Midbrain (tissue), 1 donor: ENCODE measurements around the gene PTPRN2.

Experiments used
- DNase-seq: peaks from one replicate; lab custom pipeline; 2025; lab: John Stamatoyannopoulos, UW

The PTPRN2 gene

DNA sequence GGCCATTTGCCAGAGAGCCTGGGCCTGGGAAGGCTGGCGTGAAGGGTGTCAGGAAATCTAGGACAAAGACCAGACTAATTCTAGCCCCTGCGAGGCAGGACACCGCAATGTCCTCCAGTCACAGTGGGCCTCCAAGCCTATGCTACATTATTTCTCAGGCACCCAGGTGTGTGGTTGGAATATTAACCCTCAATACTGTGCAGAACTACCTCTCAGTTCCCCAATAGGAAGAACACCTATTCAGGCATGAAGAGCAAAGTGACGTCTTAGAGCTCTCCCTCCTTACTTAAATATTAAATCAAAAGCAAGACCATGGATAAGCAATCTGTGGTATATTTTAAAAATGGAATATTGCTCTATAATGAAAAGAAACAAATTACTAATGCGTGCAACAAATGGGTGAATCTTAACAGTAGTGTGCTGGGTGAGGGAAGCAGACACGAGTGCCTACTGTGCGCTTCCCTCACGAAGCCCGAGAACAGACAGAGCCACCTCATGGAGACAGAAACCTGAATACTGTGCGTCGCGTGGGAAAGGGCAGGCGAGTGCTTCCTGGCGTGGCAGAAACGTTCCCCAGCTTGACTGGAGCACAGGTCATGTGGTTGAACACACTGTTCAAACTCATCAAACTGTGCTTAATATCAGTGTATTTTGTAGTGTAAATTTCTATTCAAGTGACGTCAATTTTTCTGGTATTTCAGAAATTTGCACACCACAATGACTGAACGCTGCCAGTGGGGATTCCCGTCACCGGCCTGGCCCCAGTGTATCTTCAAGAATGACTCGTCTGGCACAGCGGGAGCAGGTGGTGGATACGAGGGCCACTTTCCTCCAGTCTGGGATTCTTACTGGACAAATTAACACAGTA, 15.5 kb upstream of the PTPRN2 start:
- no peak for DNase-seq

DNA sequence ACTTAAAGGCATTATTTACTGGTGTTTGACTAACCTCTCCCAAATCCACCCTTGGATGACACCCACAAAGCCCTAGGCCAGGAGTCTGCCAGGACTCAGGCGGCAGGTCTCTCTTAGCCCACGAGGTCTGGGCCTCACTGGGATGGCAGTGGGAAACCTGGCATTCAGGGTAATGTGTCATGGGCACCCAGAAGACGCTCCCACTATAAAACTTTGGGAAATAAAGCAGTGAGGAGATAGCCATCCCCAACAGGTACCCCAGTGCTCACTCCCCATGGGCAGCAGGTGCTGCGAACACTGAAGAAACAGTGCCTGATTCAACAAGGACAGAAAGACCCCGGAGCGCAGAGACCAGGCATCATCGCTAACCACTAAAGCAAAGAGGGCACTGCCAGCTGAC, 14.4 kb upstream of the PTPRN2 start:
- DNase-seq: no peak

DNA sequence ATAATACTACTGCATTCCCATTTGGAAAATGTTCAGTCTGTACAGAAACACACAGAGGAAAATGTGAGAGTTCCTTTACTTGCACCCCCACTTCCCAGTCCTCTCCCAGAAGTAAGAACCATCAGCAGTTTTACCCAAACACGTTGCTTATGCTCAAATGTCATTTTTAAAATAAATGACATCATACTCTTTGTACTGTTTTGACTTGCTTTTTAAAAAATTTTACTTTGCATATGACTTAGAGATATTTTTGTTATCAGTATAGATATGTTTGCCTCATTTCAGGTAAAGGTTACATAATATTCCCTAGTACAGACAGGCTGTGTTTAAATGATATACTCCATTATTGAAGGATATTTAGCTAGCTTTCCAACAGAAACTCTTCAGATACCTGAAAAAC, 13.5 kb upstream of the PTPRN2 start:
- DNase-seq: no peak

DNA sequence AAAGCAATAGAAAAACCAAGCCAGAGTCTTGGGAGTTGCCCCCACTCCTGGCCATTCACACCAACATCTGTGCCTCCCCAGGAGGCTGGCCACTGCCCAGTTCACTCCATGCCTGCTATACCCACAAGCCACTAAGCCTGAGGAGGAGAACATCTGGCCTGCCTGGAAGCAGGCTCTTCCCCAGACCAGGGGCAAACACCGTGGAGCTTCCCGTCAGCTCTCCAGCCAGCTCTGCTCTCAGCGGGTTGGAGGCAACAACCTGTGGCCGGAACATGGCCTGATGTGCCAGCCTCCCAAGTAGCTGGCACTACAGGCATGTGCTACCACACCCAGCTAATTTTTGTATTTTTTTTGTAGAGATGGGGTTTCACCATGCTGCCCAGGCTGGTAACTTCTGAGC, 9.1 kb upstream of the PTPRN2 start:
- DNase-seq: no peak

DNA sequence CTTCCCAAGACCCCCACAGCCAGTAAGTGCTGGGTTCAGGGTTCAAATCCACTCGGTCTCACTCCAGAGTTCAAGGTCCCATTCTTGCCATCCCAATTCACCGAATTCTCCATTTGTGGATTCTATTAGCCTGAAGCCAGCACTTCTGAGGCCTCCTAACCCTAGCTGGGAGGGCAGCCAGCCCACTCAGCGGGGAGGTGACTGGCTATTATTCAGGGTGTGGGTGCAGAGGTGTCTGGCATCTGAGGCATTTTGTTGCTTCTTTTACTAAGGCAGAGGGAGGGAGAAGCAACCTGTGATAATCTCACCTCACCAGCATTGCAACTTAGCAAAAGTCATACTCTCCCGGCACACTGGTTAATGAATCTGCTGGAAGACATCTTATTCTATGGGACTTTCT, 8.7 kb upstream of the PTPRN2 start:
- no peak for DNase-seq

DNA sequence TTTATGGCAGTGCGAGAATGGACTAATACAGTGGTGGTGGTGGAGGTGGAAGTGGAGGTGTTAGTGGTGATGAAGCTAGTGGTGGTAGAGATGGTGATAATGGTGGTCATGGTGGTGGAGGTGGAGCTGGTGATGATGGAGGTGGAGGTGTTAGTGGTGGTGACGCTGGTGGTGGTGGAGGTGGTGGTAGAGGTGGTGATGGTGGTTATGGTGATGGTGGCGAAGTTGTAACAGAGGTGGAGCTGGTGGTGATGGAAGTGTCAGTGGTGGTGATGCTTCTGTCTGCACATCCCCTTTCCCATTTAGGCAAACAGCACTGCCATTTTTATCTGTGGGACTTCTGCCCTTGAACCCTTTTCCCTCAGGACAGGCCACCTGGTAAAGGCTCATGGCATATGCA, 7.4 kb upstream of the PTPRN2 start:
- no peak for DNase-seq

DNA sequence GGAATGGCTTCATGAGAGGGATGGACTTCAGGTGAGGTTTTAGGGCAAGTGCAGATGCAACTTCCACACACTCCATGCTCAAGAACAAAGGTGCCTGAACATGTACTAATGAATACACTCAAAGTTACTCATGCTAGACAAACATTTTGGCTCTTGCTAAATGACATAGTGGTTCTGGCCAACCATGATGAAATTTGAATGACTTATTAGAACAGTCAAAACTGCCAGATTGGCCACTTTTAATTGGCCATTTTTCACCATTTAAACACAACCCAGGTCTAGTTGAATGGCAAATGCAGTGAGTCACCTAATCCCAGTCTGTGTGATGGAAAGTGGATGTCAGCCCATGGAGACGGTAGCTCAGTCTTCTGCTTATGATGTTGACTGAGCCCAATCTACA, 4.9 kb upstream of the PTPRN2 start:
- DNase-seq: no peak

DNA sequence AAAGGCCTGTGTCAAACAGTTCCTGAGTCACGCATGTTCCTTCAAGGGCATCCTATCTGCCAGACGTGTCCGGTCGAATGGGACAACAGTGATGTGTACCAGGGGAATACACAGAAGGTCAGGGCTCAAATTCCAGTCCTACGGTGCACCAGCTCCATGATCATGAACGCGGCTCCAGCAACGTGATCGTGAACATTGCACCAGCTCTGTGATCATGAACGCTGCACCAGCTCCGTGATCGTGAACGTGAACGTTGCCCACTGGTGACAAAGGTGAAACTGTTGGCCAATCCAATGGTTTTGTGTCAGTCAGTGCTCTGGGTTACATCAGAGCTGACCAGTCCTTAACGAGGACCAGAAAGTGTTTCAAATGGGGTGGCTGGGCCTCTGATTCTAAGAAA, 4.3 kb upstream of the PTPRN2 start:
- no peak for DNase-seq

DNA sequence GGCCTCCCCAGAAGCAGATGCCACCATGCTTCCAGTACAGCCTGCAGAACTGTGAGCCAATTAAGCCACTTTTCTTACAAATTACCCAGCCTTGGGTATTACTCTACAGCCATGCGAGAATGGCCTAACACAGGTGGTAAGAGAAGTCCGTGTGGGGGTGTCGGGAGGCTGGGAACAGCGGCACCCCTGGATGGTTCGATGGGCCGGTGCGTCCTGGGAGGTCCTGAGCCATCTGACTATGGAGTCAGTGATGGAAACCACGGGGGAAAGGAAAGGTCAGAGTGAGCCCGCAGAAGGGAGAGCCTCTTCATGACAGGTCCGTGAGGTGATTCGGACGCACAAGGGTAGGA, 2.5 kb upstream of the PTPRN2 start:
- no peak for DNase-seq

DNA sequence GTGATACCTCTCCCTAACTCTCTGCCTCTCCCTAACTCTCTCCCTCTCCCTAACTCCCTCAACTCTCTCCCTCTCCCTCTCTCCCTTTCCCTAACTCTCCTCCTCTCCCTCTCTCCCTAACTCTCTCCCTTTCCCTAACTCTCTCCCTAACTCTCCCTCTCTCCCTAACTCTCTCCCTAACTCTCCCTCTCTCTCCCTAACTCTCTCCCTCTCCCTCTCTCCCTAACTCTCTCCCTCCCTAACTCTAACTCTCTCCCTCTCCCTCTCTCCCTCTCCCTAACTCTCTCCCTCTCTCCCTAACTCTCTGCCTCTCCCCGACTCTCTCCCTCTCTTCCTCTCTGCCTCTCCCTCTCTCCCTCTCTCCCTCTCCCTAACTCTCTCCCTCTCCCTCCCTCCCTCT, 2.0 kb upstream of the PTPRN2 start:
- DNase-seq: no peak

DNA sequence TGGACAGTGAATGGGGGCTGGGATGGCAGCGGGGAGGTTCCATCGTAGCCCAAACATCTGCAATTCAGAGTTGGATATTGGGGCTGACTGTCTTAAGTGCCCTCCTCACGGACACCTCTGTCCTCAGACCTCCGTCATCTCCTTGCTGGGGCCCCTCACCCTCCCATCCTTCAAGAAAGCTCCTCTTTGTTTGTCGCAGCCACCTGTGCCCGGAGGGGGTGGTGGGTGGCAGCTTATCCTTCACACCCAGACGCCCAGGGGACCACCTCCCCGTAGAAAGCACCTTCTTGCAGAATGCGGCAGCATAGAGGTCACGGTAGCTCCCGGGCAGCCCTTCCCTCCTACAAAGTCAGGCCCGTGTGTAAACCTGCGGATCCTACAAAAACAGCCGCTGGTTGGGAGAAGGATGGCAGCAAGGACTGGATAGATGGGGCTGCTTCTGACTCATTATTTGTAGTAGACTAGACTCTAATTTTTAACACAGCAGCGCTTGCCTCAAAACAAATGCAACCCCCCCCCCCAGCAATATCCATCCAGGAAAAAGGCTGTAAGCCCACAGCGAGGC, 1.3 kb upstream of the PTPRN2 start:
- no peak for DNase-seq

DNA sequence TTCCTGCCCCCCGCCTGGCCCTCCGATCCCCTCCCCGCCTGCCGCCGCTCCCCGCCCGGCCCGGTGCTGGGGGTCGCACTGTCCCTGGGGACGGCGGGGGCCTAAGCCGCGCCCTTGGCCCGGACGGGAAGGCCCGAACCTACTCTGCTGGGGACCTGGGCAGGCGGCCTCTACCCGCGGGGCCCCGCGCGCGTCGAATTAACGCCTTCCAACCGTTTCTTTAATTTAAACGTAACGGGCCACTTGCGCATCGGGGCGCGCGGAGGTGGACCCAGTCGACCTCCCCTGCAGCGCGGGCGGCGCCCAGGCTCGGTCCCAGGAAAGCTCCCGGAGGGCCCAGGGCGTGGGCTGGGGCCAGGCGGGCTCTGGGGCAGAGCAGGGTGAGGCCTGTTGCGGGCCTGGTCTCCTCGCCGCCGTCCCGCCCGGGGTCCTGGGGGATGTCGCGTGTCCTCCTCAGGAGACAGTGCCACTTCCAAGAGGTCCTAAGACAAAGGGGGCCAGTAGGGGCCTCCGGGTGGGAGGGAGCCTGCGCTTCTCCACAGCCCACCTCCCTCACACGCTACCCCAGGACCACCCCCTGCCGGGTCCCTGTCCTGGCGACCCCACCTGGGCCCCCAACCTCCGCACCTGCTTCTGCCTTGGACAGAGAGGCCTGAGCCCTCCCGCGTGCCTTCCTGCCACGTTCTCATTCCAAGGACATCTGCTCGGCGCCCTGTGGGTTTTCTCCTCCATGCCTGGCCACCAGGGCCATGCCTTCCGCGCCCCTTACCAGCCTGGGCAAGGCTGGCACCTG, 658 bp upstream of the PTPRN2 start:
- no peak for DNase-seq

DNA sequence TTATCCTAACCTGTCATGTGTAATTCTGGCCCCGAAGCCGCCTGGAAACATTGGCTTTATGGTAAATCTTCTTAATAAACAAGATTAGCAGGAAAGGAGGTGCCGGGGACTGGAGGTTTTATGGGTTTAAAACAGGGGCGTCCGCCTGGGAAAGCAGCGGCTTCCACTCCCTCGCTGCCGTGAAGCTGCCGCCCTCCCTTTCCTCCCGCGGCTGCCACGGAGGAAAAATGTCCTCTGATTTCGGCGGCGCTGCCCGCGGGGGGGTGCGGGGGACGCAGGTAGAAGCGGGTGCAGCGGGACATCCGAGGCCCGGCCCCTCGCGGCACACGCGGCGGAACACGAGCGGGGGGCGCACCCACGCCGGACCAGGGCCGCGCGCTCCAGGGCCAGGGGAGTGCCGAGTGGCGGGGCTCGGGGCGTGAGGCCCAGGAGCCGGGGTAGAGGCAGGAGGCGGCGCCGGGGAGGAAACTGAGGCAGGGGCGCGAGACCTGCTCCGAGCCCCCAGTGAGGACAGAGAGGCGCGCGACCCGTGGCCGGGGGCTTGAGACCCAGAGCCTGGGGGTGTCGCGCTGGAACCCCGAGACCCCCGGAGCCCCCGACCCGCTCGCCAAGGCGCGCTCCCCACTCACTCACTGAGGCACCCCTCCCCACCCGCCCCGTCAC, 993 bp downstream of the PTPRN2 start:
- no peak for DNase-seq

DNA sequence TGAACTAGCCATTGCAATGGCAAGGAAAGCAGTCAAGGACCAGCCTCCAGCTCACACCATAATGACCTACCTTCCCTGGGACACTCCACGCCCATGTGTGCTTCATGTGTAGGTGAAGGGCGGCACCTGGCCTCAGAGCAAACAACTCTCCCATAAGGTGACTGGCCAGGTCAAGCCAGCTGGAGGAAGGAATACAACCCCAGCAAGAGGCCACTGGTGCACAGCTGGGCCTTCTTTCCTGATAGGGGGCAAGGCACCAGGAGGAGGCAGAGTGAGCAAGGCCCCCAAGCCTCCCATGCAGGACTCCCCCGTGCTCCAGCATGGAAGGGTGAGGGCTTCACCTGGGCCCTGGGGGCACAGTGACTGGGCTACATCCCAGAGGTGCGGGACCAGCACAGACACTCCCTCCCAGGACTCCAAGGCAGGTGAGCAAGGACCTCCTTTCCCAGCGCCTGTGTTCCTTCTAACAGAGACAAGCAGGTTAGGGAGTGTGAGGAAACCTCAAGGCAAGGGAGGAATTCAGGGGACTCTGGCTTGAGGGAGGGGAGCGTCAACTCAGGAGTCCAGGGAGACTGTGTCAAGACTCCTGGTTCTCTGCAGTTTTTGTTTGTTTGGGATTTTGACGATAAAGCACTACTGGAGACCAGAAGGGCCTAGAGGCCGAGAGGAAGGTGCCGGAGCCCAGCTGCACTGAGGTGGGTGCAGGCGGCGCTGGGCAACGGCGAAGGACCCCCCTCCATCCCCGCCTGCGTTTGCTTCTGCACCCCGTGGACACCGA, 1.7 kb downstream of the PTPRN2 start:
- DNase-seq: no peak

DNA sequence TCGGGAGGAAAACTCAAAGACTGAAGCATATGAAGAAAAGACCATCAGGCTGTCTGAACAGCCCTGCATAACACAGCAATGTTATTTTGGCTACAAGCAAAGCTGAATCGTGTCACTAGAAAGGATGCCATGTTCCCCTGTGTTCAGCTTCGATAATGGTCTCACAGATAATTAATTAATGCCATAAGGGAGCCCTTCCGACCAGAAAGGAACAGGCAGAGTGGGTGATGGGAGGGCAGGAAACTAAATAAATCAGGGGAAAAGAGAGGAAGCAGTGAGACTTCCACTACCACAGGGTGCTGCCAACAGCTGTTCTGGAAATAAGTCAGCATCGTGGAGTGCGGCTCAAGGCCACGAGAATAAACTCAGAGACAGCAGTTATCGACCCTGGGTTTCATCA, 3.2 kb downstream of the PTPRN2 start:
- DNase-seq: no peak

DNA sequence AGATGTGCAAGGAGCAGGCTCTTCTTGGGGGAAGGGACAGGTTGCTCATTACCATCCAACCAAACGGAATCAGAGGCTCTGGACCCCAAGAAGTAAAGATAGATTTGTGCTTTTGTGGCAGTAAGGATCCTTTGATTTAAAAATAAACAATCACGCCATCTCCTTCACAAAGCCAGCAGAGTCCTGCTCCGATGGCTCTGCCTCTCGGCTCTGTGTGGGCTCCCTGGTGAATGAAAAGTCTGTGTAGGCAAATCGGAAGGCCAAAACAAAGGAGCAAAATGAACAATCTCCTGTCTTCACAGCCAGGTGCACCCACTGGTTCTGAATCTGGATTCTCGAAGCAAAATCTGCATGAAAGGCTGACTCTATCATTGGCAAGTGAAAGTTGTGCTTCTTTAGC, 3.8 kb downstream of the PTPRN2 start:
- DNase-seq: no peak

DNA sequence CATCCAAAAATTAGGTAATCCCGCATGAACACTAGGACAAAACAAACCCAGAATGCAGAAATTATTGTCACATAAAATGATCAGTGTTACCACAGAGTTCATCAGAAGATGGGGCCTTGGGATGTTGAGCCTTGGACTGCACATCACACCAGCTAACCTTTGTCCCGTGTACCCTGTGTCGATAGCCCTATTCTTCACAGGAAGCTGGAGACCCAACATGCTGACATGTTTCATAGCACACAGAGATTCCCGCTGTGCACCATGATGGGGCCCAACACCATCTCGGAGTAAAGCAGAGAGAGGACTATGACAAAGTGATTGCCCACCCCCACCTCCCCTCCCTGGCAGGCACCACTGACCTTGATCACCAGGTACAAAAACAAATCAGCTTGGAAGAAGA, 4.5 kb downstream of the PTPRN2 start:
- no peak for DNase-seq

DNA sequence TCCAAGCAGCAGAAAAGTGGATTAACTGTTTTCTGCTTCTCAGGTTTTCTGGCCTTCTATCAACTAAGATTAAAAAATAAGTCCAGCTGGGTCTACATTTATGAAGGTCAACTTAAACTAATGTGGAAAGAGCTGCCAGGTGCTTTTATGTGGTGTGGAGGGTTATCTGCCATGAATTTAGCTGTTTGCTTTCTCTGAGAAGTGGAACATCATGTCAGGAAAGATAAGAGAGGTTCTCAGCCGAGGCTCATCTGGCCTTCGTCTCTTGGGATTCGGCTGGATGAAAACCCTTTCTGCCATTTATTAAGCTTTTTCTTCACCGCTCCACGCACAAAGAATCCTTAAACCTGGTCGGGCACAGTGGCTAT, 5.5 kb downstream of the PTPRN2 start:
- no peak for DNase-seq

DNA sequence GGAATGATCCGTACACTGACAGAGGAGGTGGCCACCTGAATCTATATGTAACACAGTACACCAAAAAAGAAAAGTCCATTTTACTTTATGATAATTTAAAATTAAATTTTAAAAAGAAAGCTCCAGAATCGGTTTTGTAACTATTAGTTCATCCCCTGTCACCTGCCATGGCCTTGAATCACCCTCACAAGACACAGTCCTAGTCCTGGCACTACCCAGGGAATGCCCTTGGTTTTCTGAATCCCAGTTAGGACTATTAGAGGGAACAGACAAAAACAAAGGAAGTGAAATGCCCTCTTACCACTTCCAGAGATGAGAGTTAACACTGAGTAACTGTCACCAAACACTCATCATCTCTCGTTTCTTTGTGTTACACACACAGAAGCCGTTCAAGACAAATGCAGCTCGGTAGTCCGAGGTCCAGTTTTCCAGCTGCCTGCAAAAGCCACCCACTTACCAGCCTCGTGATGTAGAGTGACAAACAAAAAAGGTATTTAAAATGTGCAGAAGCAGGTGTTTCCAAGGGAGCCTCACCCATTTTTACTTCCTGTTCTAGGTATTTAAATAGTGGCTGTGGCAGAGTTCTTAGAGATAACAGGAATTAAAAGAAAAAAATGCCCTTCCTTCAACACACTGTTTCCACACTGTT, 6.1 kb downstream of the PTPRN2 start:
- DNase-seq: no peak

DNA sequence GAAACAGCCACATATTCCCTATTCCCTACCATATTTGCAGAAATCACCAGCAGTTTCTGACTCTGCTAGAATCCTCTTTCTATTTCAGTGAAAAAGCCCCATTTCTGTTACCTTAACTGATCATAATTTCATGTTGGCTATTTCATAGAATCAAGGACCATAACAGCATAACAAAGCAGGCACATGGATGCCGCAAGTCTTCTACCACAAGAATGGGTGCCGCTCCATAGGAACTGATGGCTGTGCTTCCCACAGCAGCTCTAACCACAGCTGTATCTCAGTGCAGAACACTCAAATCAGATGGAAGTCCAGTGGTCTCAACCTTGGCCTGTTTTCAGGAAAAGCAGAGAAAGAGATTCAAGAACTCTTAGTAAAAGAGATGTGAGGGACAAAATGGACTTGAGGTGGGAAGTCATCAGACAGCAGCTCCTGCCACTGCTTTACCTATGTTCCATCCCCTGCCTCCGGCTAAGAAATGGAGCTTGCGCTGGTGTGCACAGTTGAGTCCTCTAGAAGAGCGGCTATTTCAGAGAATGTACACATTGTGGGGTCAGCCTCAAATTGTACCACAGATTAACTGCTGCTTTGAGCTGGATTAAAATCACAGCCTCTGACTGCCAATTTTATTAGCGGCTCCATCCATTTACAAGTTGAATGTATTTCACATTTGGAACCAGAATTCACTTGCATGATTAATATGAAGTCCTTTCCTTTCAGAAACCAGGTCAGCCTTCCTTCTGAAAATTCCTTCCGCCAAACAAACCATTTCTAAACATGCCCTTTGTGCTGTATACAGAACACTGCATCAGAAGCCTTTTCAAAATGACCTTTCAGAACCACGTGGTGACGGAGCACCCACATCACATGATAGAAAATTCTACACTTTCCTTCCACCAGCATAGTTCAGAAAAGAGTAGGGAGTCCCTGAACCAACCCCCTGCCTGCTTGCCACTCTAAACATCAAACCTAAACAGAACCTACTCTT, 7.7 kb downstream of the PTPRN2 start:
- no peak for DNase-seq
